Islet of Langerhans (tissue), 1 donor: Measurements from ENCODE around the gene MBNL2.

Experiments used
- FAIRE-seq: peaks from one replicate; lab custom pipeline; 2011; peaks lifted over from hg19 to GRCh38; lab: Jason Lieb, UNC

MBNL2 gene

DNA sequence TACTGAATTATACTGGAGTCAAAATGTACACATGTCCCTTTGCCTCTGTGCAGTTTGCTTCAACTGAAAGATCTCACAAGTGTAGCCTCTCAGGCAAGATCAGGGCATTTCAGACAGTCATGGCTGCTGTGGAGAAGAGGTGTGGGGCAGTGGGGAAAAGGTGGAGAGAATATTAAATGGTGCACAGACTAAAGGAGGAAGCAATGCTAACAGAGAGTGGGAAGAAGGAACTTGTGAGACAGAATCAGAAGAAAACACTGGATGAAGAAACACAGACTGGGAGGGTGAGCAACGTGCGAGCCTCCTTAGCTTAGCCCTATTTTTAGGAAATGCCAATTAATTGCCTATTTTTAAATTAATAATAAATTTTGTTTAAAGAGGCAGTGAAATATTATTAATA, 162.2 kb downstream of the MBNL2 start:
- FAIRE-seq: no peak

DNA sequence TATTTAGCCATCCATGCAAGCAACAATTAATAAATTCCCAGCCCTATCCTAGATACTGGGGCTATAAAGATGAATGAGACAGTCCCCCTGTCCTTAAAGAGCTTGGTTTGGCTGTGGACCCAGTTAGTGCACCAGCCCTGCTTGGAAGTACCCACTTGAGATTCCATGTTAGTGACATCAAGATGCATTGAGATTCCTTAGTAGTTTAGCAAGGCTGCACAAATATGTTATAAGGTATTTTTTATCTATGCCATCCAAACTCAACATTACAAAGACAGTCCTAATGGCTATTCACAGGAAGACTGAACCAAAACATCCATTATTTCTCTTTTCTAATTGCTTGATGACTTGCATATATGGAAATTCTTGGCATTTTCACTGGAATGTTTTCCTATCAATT, 163.0 kb downstream of the MBNL2 start:
- FAIRE-seq: no peak

- no peak for FAIRE-seq
Measured at GRCh38 chr13:97385854-97386253, 163.7 kb downstream of the MBNL2 start.

- FAIRE-seq: no peak
Measured at GRCh38 chr13:97386801-97387484, 164.8 kb downstream of the MBNL2 start.

DNA sequence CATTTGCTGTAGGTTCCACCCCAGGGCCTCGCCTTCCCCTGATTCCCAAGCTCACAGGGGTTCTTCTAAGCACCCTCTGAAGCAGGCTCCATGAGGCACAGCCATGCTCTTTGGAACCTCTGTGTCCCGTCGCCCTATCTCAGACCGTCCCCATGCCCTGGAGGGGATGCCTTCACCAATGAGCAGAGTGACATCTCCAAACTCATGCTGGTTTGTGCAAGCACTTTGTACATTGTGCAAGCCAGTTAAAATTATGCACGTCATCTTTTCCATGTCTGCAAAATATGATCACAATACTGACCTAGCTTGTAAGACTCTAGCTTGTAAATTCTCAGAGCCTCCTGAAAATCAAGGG, 165.3 kb downstream of the MBNL2 start:
- FAIRE-seq: no peak

DNA sequence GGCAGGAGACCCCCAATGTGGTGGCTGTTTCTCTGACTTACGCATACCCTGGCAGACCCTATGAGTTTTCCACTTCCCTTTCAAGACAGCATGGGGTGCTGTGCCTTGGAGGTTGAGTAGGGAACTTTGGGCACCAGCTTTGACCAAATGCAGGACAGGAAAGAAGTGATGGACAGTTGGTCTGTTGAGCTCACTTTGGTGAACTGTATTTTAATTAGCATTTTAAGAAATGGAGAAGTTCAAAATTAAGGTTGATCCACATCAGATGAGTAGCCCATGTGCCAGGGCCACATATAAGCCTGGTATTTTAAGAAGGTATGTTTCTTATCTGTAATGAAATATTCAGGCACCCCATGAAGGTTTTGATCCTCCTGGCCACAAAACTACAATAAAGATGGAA, 165.8 kb downstream of the MBNL2 start:
- FAIRE-seq: no peak

GRCh38 chr13:97388373-97388772, 166.2 kb downstream of the MBNL2 start:
- FAIRE-seq: no peak

- FAIRE-seq: no peak
Measured at GRCh38 chr13:97390941-97391600, 168.9 kb downstream of the MBNL2 start.

- peak; percentile 70 for FAIRE-seq
Measured at GRCh38 chr13:97392020-97392419, 169.9 kb downstream of the MBNL2 start.

GRCh38 chr13:97394542-97394941, 172.4 kb downstream of the MBNL2 start:
- no peak for FAIRE-seq

DNA sequence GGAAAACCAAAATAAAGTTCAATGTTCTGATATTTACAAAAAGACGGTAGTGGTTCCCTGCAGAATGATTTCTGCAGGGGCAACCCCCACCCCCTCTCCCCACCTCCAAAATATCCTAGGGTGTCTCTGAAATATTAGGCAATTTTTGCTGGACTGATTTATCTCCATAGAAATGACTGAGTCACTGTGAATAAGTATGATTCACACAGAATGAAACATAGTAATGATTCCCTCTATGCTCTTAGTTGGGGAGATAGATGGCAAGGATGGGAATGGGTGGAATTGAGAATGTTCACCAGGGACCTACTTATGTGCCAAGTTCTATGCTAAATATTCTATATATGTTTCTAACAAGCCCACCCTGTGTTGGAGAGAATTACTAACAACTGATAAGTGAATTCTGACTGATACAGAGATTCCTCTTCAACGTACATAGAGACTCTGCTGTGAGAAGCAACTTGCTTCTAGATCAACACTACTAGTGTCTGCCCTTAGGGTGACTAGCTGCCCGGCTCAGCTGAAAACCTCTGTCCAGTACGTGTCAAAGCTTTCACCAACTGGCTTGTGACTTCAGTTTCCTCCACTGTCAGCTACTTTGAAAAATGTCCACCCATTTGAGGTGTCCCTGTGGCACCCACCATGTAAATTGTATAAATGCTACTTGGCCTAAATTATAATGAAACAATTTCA, 173.5 kb downstream of the MBNL2 start:
- FAIRE-seq: no peak

DNA sequence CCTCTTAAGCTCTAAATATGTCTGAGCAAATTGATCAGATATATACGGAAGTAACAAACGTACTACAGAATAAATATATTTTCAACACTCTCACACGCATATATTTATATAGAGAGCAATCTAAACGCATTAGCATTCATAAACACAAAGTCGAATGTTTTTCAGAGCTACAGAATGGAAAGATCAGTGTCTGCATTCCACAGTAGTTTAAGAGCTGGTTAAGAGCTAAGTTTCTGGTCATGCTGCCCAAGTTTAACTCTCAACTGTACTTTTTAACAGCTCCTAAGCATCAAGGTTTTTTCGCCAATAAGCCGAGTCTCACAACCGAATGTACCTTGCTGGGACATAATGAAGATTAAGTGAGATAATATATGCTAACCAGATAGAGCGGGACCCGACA, 175.1 kb downstream of the MBNL2 start:
- no peak for FAIRE-seq

DNA sequence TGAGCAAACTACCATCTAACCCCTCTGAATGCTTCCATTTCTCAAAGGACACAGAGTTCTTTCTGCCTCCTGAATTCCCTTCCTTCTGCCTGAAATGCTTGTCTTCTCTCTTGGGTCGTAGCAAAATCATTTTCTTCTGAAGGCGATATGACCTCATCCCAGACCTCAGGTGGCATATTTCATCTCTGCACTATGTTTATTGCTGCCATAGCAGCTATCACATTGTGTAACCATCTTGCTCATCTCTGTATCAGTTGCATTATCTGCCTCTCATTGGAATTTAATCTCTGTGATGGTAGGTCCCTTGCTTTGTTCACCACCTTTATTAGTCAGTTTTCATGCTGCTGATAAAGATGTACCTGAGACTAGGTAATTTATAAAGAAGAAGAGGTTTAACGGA, 179.3 kb downstream of the MBNL2 start:
- no peak for FAIRE-seq

- no peak for FAIRE-seq
Measured at GRCh38 chr13:97403893-97404750, 182.0 kb downstream of the MBNL2 start.

- no peak for FAIRE-seq
Measured at GRCh38 chr13:97407540-97407939, 185.4 kb downstream of the MBNL2 start.

GRCh38 chr13:97408938-97409337, 186.8 kb downstream of the MBNL2 start:
- FAIRE-seq: no peak

- FAIRE-seq: no peak
Measured at GRCh38 chr13:97411984-97412383, 189.9 kb downstream of the MBNL2 start.

DNA sequence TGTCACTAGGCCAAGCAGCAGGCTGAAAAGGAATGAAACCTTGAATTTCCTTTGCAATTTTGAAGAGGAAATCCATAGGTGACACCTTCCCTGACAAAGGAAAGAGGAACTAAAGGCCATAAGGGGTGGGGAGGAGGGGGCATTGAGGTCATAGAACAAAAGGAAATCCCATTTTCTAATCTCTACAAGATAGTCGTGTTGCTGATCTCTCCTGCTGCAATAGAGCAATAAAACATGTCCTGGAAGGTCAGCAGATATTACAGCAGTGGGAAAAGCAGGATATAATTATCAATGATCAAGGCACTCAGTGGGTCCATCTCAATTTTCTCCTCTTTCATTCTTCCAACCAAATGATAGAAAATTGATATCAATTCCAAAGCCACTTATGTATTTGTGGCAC, 191.6 kb downstream of the MBNL2 start:
- FAIRE-seq: no peak

- FAIRE-seq: no peak
Measured at GRCh38 chr13:97414392-97414791, 192.3 kb downstream of the MBNL2 start.

- no peak for FAIRE-seq
Measured at GRCh38 chr13:97417698-97418097, 195.6 kb downstream of the MBNL2 start.

GRCh38 chr13:97422118-97423054, 200.3 kb downstream of the MBNL2 start:
- no peak for FAIRE-seq
